HL-60 (cell line): ENCODE data around the gene CXCL8.

Experiments used
- DNase-seq, 2 experiments: peaks; one replicate each; pipeline ENCODE4 v3.0.0-alpha.2; 2010 to 2020; ENCODE audit warnings: low read depth in 1 of 2, low spot score in 1 of 2
- H3K27ac ChIP-seq: fragments of 250-450 bp; sonication (Bioruptor Pico); replicated peaks from 2 replicates; pipeline ENCODE4 v1.5.1; 2020; ENCODE audit warnings: mild to moderate bottlenecking, moderate library complexity
- H3K27me3 ChIP-seq: fragments of 250-450 bp; sonication (Bioruptor Pico); 2 replicates; pipeline ENCODE4 v1.5.1; 2021; ENCODE audit warnings: mild to moderate bottlenecking, moderate library complexity; ENCODE audit not compliant: insufficient read depth, poor library complexity, severe bottlenecking
- H3K4me3 ChIP-seq: replicated peaks from 2 replicates; pipeline ENCODE4 v1.5.1; 2011; ENCODE audit warnings: mild to moderate bottlenecking, control low read depth, low read length; ENCODE audit not compliant: insufficient read depth
- GABPA ChIP-seq: IDR thresholded peaks from 2 replicates; pipeline ENCODE4 v1.6.1; 2012; ENCODE audit warnings: low read depth
- POLR2AphosphoS5 ChIP-seq: IDR thresholded peaks from 2 replicates; pipeline ENCODE4 v1.6.1; 2012; ENCODE audit warnings: low read depth
- SPI1 ChIP-seq: IDR thresholded peaks from 2 replicates; pipeline ENCODE4 v1.6.1; 2012; ENCODE audit warnings: low read depth, mild to moderate bottlenecking, borderline replicate concordance
- TF ChIP-seq, protein P1 (sequence below): IDR thresholded peaks from one replicate; pipeline ENCODE4 v1.5.1; 2011; ENCODE audit warnings: low read length, control low read depth, inconsistent platforms; ENCODE audit not compliant: insufficient read depth
- TF ChIP-seq, protein P2 (sequence below): IDR thresholded peaks from 2 replicates; pipeline ENCODE4 v1.6.1; 2012; ENCODE audit warnings: low read depth; ENCODE audit not compliant: insufficient replicate concordance

The CXCL8 gene

DNA sequence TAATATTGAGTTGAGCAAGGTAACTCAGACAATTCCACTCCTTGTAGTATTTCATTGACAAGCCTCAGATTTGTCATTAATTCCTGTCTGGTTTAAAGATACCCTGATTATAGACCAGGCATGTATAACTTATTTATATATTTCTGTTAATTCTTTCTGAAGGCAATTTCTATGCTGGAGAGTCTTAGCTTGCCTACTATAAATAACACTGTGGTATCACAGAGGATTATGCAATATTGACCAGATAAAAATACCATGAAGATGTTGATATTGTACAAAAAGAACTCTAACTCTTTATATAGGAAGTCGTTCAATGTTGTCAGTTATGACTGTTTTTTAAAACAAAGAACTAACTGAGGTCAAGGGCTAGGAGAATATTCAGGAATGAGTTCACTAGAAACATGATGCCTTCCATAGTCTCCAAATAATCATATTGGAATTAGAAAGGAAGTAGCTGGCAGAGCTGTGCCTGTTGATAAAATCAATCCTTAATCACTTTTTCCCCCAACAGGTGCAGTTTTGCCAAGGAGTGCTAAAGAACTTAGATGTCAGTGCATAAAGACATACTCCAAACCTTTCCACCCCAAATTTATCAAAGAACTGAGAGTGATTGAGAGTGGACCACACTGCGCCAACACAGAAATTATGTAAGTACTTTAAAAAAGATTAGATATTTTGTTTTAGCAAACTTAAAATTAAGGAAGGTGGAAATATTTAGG lies 821 bp downstream of the CXCL8 start:
- no peaks in the 10 kb centered on the region for H3K27me3 ChIP-seq
- peak; percentile 75 for TF ChIP-seq POLR2AphosphoS5
- TF ChIP-seq, protein P1, sequence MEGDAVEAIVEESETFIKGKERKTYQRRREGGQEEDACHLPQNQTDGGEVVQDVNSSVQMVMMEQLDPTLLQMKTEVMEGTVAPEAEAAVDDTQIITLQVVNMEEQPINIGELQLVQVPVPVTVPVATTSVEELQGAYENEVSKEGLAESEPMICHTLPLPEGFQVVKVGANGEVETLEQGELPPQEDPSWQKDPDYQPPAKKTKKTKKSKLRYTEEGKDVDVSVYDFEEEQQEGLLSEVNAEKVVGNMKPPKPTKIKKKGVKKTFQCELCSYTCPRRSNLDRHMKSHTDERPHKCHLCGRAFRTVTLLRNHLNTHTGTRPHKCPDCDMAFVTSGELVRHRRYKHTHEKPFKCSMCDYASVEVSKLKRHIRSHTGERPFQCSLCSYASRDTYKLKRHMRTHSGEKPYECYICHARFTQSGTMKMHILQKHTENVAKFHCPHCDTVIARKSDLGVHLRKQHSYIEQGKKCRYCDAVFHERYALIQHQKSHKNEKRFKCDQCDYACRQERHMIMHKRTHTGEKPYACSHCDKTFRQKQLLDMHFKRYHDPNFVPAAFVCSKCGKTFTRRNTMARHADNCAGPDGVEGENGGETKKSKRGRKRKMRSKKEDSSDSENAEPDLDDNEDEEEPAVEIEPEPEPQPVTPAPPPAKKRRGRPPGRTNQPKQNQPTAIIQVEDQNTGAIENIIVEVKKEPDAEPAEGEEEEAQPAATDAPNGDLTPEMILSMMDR, result no peak
- H3K4me3 ChIP-seq, result peak overlapping the region; percentile 60
- peak in 1 of 2 experiments; percentile 51 for DNase-seq
- peak overlapping the region; percentile 77 for H3K27ac ChIP-seq

DNA sequence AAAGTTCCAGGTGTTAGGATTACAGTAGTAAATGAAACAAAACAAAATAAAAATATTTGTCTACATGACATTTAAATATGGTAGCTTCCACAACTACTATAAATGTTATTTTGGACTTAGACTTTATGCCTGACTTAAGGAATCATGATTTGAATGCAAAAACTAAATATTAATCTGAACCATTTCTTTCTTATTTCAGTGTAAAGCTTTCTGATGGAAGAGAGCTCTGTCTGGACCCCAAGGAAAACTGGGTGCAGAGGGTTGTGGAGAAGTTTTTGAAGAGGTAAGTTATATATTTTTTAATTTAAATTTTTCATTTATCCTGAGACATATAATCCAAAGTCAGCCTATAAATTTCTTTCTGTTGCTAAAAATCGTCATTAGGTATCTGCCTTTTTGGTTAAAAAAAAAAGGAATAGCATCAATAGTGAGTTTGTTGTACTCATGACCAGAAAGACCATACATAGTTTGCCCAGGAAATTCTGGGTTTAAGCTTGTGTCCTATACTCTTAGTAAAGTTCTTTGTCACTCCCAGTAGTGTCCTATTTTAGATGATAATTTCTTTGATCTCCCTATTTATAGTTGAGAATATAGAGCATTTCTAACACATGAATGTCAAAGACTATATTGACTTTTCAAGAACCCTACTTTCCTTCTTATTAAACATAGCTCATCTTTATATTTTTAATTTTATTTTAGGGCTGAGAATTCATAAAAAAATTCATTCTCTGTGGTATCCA lies 1.6 kb downstream of the CXCL8 start:
- Histone ChIP-seq H3K4me3 (peak overlapping the region; percentile 60), H3K27me3 (no peaks in the 10 kb centered on the region), H3K27ac (peak overlapping the region; percentile 77)
- DNase-seq, result no peak
- no peak for TF ChIP-seq POLR2AphosphoS5
- no peak for TF ChIP-seq SPI1
- TF ChIP-seq, protein P1, result no peak
- TF ChIP-seq, protein P2, sequence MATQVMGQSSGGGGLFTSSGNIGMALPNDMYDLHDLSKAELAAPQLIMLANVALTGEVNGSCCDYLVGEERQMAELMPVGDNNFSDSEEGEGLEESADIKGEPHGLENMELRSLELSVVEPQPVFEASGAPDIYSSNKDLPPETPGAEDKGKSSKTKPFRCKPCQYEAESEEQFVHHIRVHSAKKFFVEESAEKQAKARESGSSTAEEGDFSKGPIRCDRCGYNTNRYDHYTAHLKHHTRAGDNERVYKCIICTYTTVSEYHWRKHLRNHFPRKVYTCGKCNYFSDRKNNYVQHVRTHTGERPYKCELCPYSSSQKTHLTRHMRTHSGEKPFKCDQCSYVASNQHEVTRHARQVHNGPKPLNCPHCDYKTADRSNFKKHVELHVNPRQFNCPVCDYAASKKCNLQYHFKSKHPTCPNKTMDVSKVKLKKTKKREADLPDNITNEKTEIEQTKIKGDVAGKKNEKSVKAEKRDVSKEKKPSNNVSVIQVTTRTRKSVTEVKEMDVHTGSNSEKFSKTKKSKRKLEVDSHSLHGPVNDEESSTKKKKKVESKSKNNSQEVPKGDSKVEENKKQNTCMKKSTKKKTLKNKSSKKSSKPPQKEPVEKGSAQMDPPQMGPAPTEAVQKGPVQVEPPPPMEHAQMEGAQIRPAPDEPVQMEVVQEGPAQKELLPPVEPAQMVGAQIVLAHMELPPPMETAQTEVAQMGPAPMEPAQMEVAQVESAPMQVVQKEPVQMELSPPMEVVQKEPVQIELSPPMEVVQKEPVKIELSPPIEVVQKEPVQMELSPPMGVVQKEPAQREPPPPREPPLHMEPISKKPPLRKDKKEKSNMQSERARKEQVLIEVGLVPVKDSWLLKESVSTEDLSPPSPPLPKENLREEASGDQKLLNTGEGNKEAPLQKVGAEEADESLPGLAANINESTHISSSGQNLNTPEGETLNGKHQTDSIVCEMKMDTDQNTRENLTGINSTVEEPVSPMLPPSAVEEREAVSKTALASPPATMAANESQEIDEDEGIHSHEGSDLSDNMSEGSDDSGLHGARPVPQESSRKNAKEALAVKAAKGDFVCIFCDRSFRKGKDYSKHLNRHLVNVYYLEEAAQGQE, result no peak
- no peak for TF ChIP-seq GABPA

DNA sequence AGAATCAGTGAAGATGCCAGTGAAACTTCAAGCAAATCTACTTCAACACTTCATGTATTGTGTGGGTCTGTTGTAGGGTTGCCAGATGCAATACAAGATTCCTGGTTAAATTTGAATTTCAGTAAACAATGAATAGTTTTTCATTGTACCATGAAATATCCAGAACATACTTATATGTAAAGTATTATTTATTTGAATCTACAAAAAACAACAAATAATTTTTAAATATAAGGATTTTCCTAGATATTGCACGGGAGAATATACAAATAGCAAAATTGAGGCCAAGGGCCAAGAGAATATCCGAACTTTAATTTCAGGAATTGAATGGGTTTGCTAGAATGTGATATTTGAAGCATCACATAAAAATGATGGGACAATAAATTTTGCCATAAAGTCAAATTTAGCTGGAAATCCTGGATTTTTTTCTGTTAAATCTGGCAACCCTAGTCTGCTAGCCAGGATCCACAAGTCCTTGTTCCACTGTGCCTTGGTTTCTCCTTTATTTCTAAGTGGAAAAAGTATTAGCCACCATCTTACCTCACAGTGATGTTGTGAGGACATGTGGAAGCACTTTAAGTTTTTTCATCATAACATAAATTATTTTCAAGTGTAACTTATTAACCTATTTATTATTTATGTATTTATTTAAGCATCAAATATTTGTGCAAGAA lies 2.3 kb downstream of the CXCL8 start:
- TF ChIP-seq, protein P2, result no peak
- TF ChIP-seq POLR2AphosphoS5, result peak; percentile 62; the same call in 1 of the 2 replicates
- no peak for DNase-seq
- H3K27me3 ChIP-seq, result no peaks in the 10 kb centered on the region
- peak overlapping the region; percentile 60 for H3K4me3 ChIP-seq
- peak overlapping the region; percentile 77 for H3K27ac ChIP-seq

DNA sequence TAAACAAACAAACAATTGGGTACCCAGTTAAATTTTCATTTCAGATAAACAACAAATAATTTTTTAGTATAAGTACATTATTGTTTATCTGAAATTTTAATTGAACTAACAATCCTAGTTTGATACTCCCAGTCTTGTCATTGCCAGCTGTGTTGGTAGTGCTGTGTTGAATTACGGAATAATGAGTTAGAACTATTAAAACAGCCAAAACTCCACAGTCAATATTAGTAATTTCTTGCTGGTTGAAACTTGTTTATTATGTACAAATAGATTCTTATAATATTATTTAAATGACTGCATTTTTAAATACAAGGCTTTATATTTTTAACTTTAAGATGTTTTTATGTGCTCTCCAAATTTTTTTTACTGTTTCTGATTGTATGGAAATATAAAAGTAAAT lies 2.9 kb downstream of the CXCL8 start:
- Histone ChIP-seq H3K27me3 (no peaks in the 10 kb centered on the region), H3K4me3 (no peak overlapping the region), H3K27ac (peak overlapping the region; percentile 77)
- no peak for DNase-seq
- TF ChIP-seq, protein P1, result no peak
- TF ChIP-seq, protein P2, result no peak
- no peak for TF ChIP-seq SPI1
- no peak for TF ChIP-seq GABPA
- TF ChIP-seq POLR2AphosphoS5, result no peak
